GM19372 (cell line): ENCODE measurements around the gene C19orf53.
"Not testable (repeated sequence)": the region's sequence is repeated elsewhere in the genome, so short reads cannot be mapped to it uniquely, and the experiment has no call there.

Experiments
- ATAC-seq: cut with Tn5 transposase; IDR thresholded peaks from one replicate; pipeline ENCODE4 v1.9.1; 2021; ENCODE audit warnings: mild to moderate bottlenecking, low read depth, moderate library complexity; ENCODE audit not compliant: unreplicated experiment

Gene C19orf53

GRCh38 chr19:13763265-13763664, 11.0 kb upstream of the C19orf53 start:
- no peak for ATAC-seq

GRCh38 chr19:13764101-13764807, 10.0 kb upstream of the C19orf53 start, which contains the start of gene MRI1:
TSS of gene MRI1 (plus strand) at chr19:13764522. CDS start at chr19:13764589, 67 bp downstream.
- ATAC-seq, result peak; percentile 74

- ATAC-seq, result no peak
These were observed 9.3 kb upstream of the C19orf53 start for GRCh38 chr19:13764821-13765394.

GRCh38 chr19:13765395-13766094, 8.7 kb upstream of the C19orf53 start:
- no peak for ATAC-seq

DNA sequence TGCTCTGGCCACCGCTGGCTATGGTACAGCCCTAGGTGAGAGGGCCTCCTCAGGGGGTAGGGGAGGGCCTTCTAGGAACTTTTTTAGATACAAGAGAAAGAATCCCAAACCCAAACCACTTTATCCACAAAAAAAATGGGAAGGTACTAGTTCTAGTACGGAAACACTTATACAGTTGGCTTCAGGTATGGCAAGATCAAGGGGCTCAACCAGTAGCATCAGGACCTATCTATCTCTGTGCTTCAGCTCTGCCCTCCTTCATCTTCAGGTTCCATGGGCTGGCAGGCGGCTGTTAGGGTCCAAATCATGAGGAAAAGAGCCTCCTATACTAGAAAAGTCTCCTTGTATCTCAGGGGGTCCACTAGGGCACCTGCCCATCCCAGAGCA, 8.2 kb upstream of the C19orf53 start:
- no peak for ATAC-seq

DNA sequence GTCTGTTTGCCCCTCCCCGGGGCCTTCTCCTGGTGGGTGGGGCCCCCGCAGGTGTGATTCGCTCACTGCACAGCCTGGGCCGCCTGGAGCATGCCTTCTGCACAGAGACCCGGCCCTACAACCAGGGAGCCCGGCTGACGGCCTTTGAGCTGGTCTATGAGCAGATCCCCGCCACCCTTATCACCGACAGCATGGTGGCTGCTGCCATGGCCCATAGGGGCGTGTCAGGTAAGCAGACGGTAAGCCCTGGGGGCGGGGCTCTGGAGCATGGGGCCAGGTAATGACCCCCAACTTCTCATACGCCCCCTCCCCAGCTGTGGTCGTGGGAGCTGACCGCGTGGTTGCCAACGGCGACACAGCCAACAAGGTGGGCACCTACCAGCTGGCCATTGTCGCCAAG, 5.7 kb upstream of the C19orf53 start:
- no peak for ATAC-seq

GRCh38 chr19:13770013-13770635, 4.1 kb upstream of the C19orf53 start:
- ATAC-seq, result no peak

DNA sequence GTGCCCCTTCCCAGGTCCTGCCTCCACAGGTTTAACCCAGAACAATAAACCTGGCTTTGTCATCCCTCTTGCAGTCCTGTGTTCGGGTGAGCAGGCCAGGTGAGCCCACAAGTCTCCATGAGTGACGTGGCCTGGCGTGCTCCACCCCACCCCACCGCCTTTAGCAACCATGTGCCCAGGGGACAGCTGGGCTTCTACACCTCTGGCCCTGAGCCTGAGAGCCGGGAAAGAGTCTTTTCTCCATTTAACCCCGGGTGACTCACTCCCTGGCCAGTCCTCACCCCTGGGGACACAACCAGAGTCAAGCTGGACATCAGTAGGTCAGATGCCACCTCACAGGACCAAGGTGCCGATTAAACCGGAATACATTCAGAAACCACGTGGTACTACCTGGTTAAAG, 4.1 kb downstream of the C19orf53 start:
- ATAC-seq, result no peak

DNA sequence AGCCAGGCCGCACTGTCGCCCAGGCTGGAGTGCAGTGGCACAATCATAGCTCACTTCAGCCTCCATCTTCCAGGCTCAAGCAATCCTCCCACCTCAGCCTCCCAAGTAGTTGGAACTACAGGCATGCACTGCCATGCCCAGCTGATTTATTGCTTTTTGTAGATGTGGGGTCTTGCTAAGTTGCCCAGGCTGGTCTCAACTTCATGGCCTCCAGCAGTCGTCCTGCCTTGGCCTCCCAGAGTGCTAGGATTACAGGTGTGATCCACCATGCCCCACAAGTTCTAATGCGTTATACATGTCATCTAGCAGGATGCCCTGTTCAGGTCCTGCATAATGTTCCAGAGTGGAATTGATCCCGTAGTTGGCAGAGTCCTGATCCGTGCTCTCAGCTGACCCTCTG, 4.6 kb downstream of the C19orf53 start:
- no peak for ATAC-seq

DNA sequence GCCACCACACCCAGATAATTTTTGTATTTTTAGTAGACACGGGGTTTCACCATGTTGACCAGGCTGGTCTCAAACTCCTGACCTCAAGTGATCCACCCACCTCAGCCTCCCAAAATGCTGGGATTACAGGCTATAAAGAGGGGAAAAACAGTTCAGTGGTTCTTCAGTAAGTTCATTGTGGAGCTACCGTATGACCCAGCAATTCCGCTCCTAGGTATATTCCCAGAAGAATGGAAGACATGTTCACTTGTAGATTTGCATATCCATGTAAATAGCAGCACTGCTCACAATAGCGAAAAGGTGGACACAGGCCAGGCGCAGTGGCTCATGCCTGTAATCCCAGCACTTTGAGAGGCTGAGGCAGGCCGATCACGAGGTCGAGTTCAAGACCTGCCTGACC, 5.5 kb downstream of the C19orf53 start:
- not testable (repeated sequence) for ATAC-seq

- no peak for ATAC-seq
These were observed 7.3 kb downstream of the C19orf53 start for GRCh38 chr19:13781547-13781946.

DNA sequence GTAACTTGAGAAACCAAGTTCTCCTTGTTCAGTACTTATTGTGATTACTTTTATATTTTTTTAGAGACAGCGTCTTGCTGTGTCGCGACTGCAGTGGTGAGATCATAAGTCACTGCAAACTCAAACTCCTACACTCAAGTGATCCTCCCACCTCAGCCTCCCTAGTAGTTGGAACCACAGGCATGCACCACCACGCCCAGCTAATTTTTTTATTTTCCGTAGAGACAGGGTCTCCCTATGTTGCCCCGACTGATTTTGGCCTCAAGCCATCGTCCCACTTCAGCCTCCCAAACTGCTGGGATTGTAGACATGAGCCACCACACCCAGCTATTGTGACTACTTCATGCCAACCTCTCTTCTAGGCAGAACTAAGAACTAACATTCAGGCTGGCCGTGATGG, 8.3 kb downstream of the C19orf53 start:
- ATAC-seq, result no peak

GRCh38 chr19:13783565-13784500, 9.6 kb downstream of the C19orf53 start:
- ATAC-seq, result no peak

- no peak for ATAC-seq
These were observed 10.6 kb downstream of the C19orf53 start for GRCh38 chr19:13784731-13785452.

GRCh38 chr19:13788991-13789390, 14.7 kb downstream of the C19orf53 start:
- no peak for ATAC-seq

- ATAC-seq, result no peak
These were observed 16.1 kb downstream of the C19orf53 start for GRCh38 chr19:13790354-13790753.

DNA sequence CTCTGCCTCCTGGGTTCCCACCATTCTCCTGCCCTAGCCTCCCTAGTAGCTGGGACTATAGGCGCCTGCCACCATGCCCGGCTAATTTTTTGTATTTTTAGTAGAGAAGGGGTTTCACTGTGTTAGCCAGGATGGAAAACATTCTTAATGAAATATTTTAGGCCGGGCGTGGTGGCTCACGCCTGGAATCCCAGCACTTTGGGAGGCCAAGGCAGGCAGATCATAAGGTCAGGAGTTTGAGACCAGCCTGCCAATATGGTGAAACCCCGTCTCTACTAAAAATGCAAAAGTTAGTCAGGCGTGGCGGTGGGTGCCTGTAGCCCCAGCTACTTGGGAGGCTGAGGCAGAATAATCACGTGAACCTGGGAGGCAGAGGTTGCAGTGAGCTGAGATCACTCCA, 19.1 kb downstream of the C19orf53 start:
- not testable (repeated sequence) for ATAC-seq

DNA sequence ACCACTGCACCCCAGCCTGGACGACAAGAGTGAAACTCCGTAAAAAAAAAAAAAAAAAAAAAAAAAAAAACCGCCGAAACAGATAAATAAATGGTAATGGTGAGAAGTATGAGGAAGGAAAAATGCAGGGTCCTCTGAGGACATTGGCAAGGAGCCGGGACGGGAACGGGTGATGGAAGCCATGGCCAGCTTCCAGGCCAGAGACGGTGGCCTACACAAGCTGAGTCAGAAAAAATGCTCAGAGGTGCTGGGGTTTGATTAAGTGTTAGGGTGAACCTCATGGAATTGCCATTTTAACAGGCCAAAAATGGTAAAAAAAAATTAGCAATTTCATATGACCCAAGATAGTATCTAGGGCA, 20.1 kb downstream of the C19orf53 start:
- no peak for ATAC-seq

GRCh38 chr19:13794757-13795589, 20.7 kb downstream of the C19orf53 start, which contains the start of gene ZSWIM4:
TSS of gene ZSWIM4 (plus strand) at chr19:13795443. CDS start at chr19:13795649, 206 bp downstream.
- ATAC-seq, result peak; percentile 93
